ENCODE data around the gene STMN3.
"Not testable (repeated sequence)": the region's sequence is repeated elsewhere in the genome, so short reads cannot be mapped to it uniquely, and the experiment has no call there.

The STMN3 gene

GRCh38 chr20:63617876-63618265 lies 35.4 kb downstream of the STMN3 start:
- DNase-seq (ENCODE audit: low read depth in 3 of 3, low spot score in 1 of 3) = no peak

GRCh38 chr20:63617092-63617875 lies 35.9 kb downstream of the STMN3 start:
- DNase-seq (ENCODE audit: low read depth in 3 of 3, low spot score in 1 of 3) = no peak

GRCh38 chr20:63613863-63614594 lies 39.2 kb downstream of the STMN3 start:
- not testable (repeated sequence) for DNase-seq (ENCODE audit: low read depth in 3 of 3, low spot score in 1 of 3)

- DNase-seq (ENCODE audit: low read depth in 3 of 3, low spot score in 1 of 3) = no peak
Observed at GRCh38 chr20:63612276-63612931, 40.8 kb downstream of the STMN3 start.

GRCh38 chr20:63611646-63612045 lies 41.6 kb downstream of the STMN3 start:
- DNase-seq (ENCODE audit: low read depth in 3 of 3, low spot score in 1 of 3) = no peak

- no peak for DNase-seq (ENCODE audit: low read depth in 3 of 3, low spot score in 1 of 3)
Observed at GRCh38 chr20:63610581-63611435, 42.4 kb downstream of the STMN3 start.

DNA sequence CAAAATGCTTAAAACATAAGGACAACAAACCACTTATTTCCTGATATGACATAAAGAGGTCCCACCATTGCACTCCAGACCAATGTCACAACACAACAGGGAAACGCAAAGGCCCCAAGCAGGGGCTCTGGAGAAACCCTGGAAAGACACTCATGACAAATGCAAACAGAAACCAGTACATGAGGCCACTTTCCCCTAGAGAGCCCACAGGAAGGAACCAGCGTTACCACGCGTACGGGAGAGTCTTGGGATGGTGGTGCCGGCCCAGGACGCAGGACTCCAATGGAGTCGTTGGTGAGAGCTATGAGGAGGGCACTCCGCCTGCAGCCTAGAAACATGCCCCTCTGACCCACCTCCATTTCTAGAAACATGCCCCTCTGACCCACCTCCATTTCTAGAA lies 46.5 kb downstream of the STMN3 start:
- no peak for DNase-seq (ENCODE audit: low read depth in 3 of 3, low spot score in 1 of 3)

DNA sequence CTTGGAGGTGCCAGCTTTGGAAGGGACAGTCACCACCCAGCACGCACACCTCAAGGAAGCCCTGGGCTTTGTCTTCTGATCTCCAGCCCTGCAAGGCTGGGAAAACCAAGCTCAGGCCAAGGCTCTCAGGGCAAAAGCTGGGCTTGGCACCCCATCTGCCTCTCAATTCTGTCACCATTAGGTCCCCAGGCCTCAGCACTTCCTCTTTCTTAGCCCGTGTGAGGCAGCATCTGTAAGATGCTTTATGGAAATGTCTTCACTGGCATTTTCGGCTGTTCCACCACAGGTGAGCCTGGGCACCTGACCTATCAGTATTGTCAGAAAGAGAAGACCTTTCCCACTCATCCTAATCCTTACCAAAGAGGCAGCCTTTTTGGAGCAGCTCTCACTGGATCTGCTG lies 50.9 kb downstream of the STMN3 start:
- DNase-seq (ENCODE audit: low read depth in 3 of 3, low spot score in 1 of 3) = no peak

GRCh38 chr20:63601679-63602078 lies 51.5 kb downstream of the STMN3 start:
- not testable (repeated sequence) for DNase-seq (ENCODE audit: low read depth in 3 of 3, low spot score in 1 of 3)

GRCh38 chr20:63599396-63600050 lies 53.7 kb downstream of the STMN3 start:
- DNase-seq (ENCODE audit: low read depth in 3 of 3, low spot score in 1 of 3) = no peak

- no peak for DNase-seq (ENCODE audit: low read depth in 3 of 3, low spot score in 1 of 3)
Observed at GRCh38 chr20:63598479-63599395, 54.5 kb downstream of the STMN3 start.

- DNase-seq (ENCODE audit: low read depth in 3 of 3, low spot score in 1 of 3) = no peak
Observed at GRCh38 chr20:63597651-63598478, 55.4 kb downstream of the STMN3 start.

GRCh38 chr20:63596423-63596822 lies 56.8 kb downstream of the STMN3 start:
- DNase-seq (ENCODE audit: low read depth in 3 of 3, low spot score in 1 of 3) = no peak

DNA sequence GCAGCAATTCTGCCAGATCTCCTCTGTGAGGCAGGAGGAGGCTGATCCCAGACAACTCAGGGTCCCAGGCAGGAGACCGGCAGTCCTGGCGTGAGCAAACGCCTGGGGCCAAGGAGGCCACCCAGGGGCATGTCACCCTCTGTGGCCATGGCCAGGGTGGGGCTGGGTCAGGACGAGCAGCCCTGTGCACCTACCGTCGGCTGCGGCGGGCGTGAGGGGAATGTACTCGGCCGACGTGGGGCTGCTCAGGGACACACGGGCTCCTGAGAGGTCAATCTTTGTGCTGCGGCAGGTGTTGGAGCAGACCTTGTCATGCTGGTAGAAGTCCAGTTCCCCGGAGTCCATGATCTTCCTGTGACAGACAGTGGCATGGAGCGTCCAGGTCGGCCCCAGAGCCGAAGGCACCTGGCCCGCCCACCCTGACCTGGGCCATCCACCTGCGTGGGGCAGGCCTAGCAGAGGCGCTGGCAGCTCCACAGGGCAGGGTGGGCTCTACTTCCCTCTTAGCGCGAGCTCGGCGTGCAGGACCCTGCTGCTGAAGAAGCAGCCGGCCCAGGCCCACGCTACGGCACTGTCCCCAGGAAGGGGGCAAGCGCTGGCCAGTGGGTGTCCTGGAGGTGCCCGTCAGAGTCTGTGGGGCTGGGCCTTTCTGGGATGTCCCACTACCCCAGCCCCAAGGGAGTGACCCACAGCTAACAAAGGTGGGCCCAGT lies 57.7 kb downstream of the STMN3 start:
- no peak for DNase-seq (ENCODE audit: low read depth in 3 of 3, low spot score in 1 of 3)

- no peak for DNase-seq (ENCODE audit: low read depth in 3 of 3, low spot score in 1 of 3)
Observed at GRCh38 chr20:63594043-63594561, 59.1 kb downstream of the STMN3 start.

GRCh38 chr20:63592661-63593060 lies 60.6 kb downstream of the STMN3 start:
- no peak for DNase-seq (ENCODE audit: low read depth in 3 of 3, low spot score in 1 of 3)

- DNase-seq (ENCODE audit: low read depth in 3 of 3, low spot score in 1 of 3) = no peak
Observed at GRCh38 chr20:63591786-63592355, 61.4 kb downstream of the STMN3 start.

All from stimulated activated CD4-positive, alpha-beta T cell treated with anti-CD3 and anti-CD28 coated beads, TNF-alpha, amount 100 ng/mL, for 1 hour (primary cell).